Liver (tissue), 9 donors: ENCODE data around the gene SIL1. TPM values are rescaled to one million over a fixed set of nuclear protein-coding genes. Genes with fewer than 3 reads are reported as not detected.
A peak's percentile ranks its signal among the peaks of the same experiment; 100 is the strongest.

Source experiments
- DNase-seq: peaks from one replicate; pipeline ENCODE4 v3.0.0-alpha.2; 2017; ENCODE audit warnings: low spot score
- H3K27ac ChIP-seq, 2 donors: one replicate each; pipeline ENCODE4 v1.7.0; 2013; ENCODE audit warnings: inconsistent platforms in 2 of 2, low read length in 2 of 2, control low read depth in 1 of 2, low read depth in 1 of 2, mild to moderate bottlenecking in 1 of 2
- H3K27me3 ChIP-seq, 4 donors: one replicate each; pipeline versions ENCODE4 v1.6.1 to v1.7.0; 2013; ENCODE audit warnings: low read length in 3 of 4, inconsistent platforms in 1 of 4, mild to moderate bottlenecking in 1 of 4, moderate library complexity in 1 of 4; ENCODE audit not compliant: control insufficient read depth in 4 of 4, insufficient read depth in 4 of 4
- H3K36me3 ChIP-seq, 4 donors: one replicate each; pipeline versions ENCODE4 v1.6.1 to v1.7.0; 2013; ENCODE audit warnings: low read length in 3 of 4, mild to moderate bottlenecking in 3 of 4, low read depth in 1 of 4, moderate library complexity in 1 of 4; ENCODE audit not compliant: control insufficient read depth in 4 of 4, insufficient read depth in 3 of 4
- H3K4me1 ChIP-seq, 4 donors: one replicate each; pipeline versions ENCODE4 v1.6.1 to v1.7.0; 2013; ENCODE audit warnings: low read length in 3 of 4, mild to moderate bottlenecking in 3 of 4, moderate library complexity in 1 of 4; ENCODE audit not compliant: control insufficient read depth in 4 of 4, insufficient read depth in 4 of 4
- H3K4me3 ChIP-seq, 3 donors: one replicate each; pipeline versions ENCODE4 v1.6.1 to v1.7.0; 2013; ENCODE audit warnings: low read length in 3 of 3, control low read depth in 1 of 3, low read depth in 1 of 3, mild to moderate bottlenecking in 1 of 3
- H3K9ac ChIP-seq, 2 donors: one replicate each; pipeline ENCODE4 v1.7.0; 2013; ENCODE audit warnings: low read length in 2 of 2, mild to moderate bottlenecking in 2 of 2, moderate library complexity in 2 of 2, control low read depth in 1 of 2, low read depth in 1 of 2
- H3K9me3 ChIP-seq, 4 donors: one replicate each; pipeline versions ENCODE4 v1.6.1 to v1.7.0; 2013; ENCODE audit warnings: low read length in 3 of 4; ENCODE audit not compliant: control insufficient read depth in 4 of 4
- CTCF ChIP-seq: fragments of 150-350 bp; IDR thresholded peaks from 2 replicates; pipeline ENCODE4 v1.5.1; 2017; ENCODE audit warnings: improper control_type of control experiment, low read depth, low read length; ENCODE audit not compliant: missing input control
- EGR1 ChIP-seq, 2 donors: IDR thresholded peaks; 2 replicates each; pipeline ENCODE4 v1.6.1; 2016 to 2018; ENCODE audit warnings: antibody characterized with exemption in 2 of 2, low read depth in 2 of 2
- FOXA1 ChIP-seq: IDR thresholded peaks from 2 replicates; pipeline ENCODE4 v1.6.1; 2016; ENCODE audit warnings: antibody characterized with exemption
- FOXA2 ChIP-seq: IDR thresholded peaks from 2 replicates; pipeline ENCODE4 v1.6.1; 2016; ENCODE audit warnings: antibody characterized with exemption
- GABPA ChIP-seq, 2 donors: IDR thresholded peaks in 1 of 2; conservative IDR thresholded peaks in 1 of 2; 2 replicates each; pipeline ENCODE4 v1.6.1; 2016; ENCODE audit warnings: antibody characterized with exemption in 2 of 2, mild to moderate bottlenecking in 1 of 2, moderate library complexity in 1 of 2
- HNF4A ChIP-seq, 2 donors: conservative IDR thresholded peaks; 2 replicates each; pipeline ENCODE4 v1.6.1; 2016; ENCODE audit warnings: antibody characterized with exemption in 2 of 2, mild to moderate bottlenecking in 2 of 2
- HNF4G ChIP-seq: IDR thresholded peaks from 2 replicates; pipeline ENCODE4 v1.6.1; 2016; ENCODE audit warnings: antibody characterized with exemption
- JUND ChIP-seq, 2 donors: IDR thresholded peaks; 2 replicates each; pipeline ENCODE4 v1.6.1; 2016; ENCODE audit warnings: antibody characterized with exemption in 2 of 2
- MAX ChIP-seq: IDR thresholded peaks from 2 replicates; pipeline ENCODE4 v1.6.1; 2016; ENCODE audit warnings: antibody characterized with exemption
- NR2F2 ChIP-seq: IDR thresholded peaks from 2 replicates; pipeline ENCODE4 v1.6.1; 2016; ENCODE audit warnings: antibody characterized with exemption
- RAD21 ChIP-seq, 2 donors: IDR thresholded peaks; 2 replicates each; pipeline ENCODE4 v1.6.1; 2016; ENCODE audit warnings: antibody characterized with exemption in 2 of 2, mild to moderate bottlenecking in 2 of 2
- REST ChIP-seq: IDR thresholded peaks from 2 replicates; pipeline ENCODE4 v1.6.1; 2016; ENCODE audit warnings: antibody characterized with exemption, mild to moderate bottlenecking
- RXRA ChIP-seq, 2 donors: IDR thresholded peaks; 2 replicates each; pipeline ENCODE4 v1.6.1; 2017 to 2018; ENCODE audit warnings: antibody characterized with exemption in 2 of 2, mild to moderate bottlenecking in 1 of 2
- SP1 ChIP-seq: IDR thresholded peaks from 2 replicates; pipeline ENCODE4 v1.6.1; 2018; ENCODE audit warnings: antibody characterized with exemption, mild to moderate bottlenecking
- TAF1 ChIP-seq: conservative IDR thresholded peaks from 2 replicates; pipeline ENCODE4 v1.6.1; 2016; ENCODE audit warnings: antibody characterized with exemption, mild to moderate bottlenecking
- YY1 ChIP-seq: IDR thresholded peaks from 2 replicates; pipeline ENCODE4 v1.6.1; 2016; ENCODE audit warnings: antibody characterized with exemption, mild to moderate bottlenecking
- ZBTB33 ChIP-seq: IDR thresholded peaks from 2 replicates; pipeline ENCODE4 v1.6.1; 2016; ENCODE audit warnings: antibody characterized with exemption
- WGBS: extraction: QIAGEN DNeasy Blood & Tissue Kit; methylation state at CpG from one replicate; pipeline ENCODE4 v1.1.7; 2013; 5-methylcytosine and 5-hydroxymethylcytosine counted together
- polyA plus RNA-seq, 2 donors: library from polyadenylated mRNA; stranded (reverse) in 1 of 2; unstranded in 1 of 2; fragments of 200-250 nt in 1 of 2; fragments of >200 nt in 1 of 2; fragmentation: Nextera tagmentation in 1 of 2; extraction: Ambion mirVana in 1 of 2; gene quantifications; one replicate each; pipeline versions ENCODE4 v1.2.1 to v1.2.3, GENCODE V29; 2013 to 2015
- total RNA-seq, 2 donors: library from RNA; depleted of rRNA; stranded (reverse); fragments of >200 nt; gene quantifications; one replicate each; pipeline ENCODE4 v1.2.3, GENCODE V29; 2014
- TF ChIP-seq, protein P1 (sequence below): IDR thresholded peaks from 2 replicates; pipeline ENCODE4 v1.6.1; 2016; ENCODE audit warnings: antibody characterized with exemption
- donor health status: healthy.
- donor health status: healthy.
- donor health status: healthy.
- donor health status: healthy.
- donor health status: healthy.

Gene SIL1
- total and polyA plus RNA-seq, 4 donors: 38.1 to 95.1 (median 76.2) TPM

DNA sequence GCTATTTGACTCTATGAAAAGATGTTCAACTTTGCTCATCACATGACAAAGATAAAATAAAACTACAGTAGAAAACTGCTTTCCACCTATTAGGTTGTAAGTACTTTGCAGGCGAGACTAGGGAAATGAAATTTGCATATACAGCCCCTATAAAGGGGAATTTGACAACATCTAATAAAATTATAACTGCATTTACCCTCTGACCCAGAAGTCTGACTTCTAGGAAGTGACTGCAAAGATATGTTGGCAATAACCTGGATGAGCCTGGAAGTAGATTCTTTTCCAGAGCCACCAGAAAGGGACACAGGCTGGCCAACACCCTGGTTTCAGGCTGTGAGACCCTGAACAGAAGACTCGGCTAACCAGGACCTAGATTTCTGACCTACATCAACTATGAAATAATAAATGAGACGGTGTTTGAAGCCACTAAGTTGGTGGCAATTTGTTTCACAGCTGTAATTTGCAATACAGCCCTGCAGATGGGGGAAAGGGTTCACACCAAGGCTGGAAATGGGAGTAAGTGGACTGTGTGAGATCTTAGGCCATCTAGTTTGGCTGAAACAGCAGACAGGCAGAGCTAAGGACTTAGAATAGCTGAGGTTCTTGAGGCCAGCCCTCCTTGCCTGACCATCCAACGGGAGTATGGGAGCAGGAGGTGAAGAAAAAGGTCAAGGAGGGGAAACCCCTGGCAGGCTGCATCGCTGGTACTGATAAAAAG lies 106.6 kb downstream of the SIL1 start:
- no peak for DNase-seq
- no peak overlapping the region for H3K4me3 ChIP-seq
- WGBS: 71% methylated on average over 5 of the region's 5 CpGs
- no peaks in the 10 kb centered on the region for H3K36me3 ChIP-seq
- H3K27ac ChIP-seq: no peak overlapping the region
- TF ChIP-seq FOXA1: no peak
- no peak for TF ChIP-seq HNF4A (conservative IDR thresholded peaks at IDR 0.05)
- no peak for TF ChIP-seq GABPA (IDR thresholded peaks at IDR 0.05 in 1 of 2, conservative IDR thresholded peaks at IDR 0.05 in 1 of 2)
- no peak for TF ChIP-seq JUND (IDR thresholded peaks at IDR 0.05)
- no peak for TF ChIP-seq REST
- TF ChIP-seq RAD21 (IDR thresholded peaks at IDR 0.05): peak; percentile 74 to 79
- TF ChIP-seq RXRA (IDR thresholded peaks at IDR 0.05): peak in 1 of 2 donors; percentile 3
- no peak for TF ChIP-seq MAX
- TF ChIP-seq EGR1 (IDR thresholded peaks at IDR 0.05; ENCODE audit: low read depth in 2 of 2): no peak
- no peak for TF ChIP-seq FOXA2
- no peak for TF ChIP-seq SP1
- TF ChIP-seq ZBTB33: no peak
- no peak for TF ChIP-seq HNF4G
- TF ChIP-seq YY1: no peak
- no peak for TF ChIP-seq NR2F2
- no peak for TF ChIP-seq TAF1
- TF ChIP-seq CTCF: peak; percentile 41
- TF ChIP-seq, protein P1, sequence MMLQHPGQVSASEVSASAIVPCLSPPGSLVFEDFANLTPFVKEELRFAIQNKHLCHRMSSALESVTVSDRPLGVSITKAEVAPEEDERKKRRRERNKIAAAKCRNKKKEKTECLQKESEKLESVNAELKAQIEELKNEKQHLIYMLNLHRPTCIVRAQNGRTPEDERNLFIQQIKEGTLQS: no peak
- no peaks in the 10 kb centered on the region for H3K27me3 ChIP-seq
- no peak overlapping the region for H3K9ac ChIP-seq
- H3K4me1 ChIP-seq: peaks cover 4 to 19% (median 12%) of the 10 kb centered on the region in 4 donors
- no peaks in the 10 kb centered on the region for H3K9me3 ChIP-seq
